Effector memory CD4-positive, alpha-beta T cell (primary cell): ENCODE data around the gene DGKQ.

Experiments used
- DNase-seq, 3 donors: peaks; one replicate each; pipeline ENCODE4 v3.0.0-alpha.2; 2020
- H3K27ac ChIP-seq: 2 replicates; pipeline ENCODE4 v1.7.0; 2013; ENCODE audit warnings: mild to moderate bottlenecking, low read length, moderate library complexity; ENCODE audit not compliant: insufficient read depth, poor library complexity, severe bottlenecking
- H3K27me3 ChIP-seq: replicated peaks from 2 replicates; pipeline ENCODE4 v1.7.0; 2013; ENCODE audit warnings: mild to moderate bottlenecking, low read length; ENCODE audit not compliant: insufficient read depth, control insufficient read depth, poor library complexity, severe bottlenecking
- H3K36me3 ChIP-seq: 2 replicates; pipeline ENCODE4 v1.7.0; 2013; ENCODE audit warnings: mild to moderate bottlenecking, low read length, moderate library complexity; ENCODE audit not compliant: control insufficient read depth, insufficient read depth
- H3K4me1 ChIP-seq: 2 replicates; pipeline ENCODE4 v1.7.0; 2013; ENCODE audit warnings: low read length, mild to moderate bottlenecking; ENCODE audit not compliant: control insufficient read depth, insufficient read depth, poor library complexity, severe bottlenecking
- H3K4me3 ChIP-seq: 2 replicates; pipeline ENCODE4 v1.7.0; 2013; ENCODE audit warnings: low read length, low read depth, mild to moderate bottlenecking; ENCODE audit not compliant: insufficient read depth, poor library complexity, severe bottlenecking
- H3K9me3 ChIP-seq: 2 replicates; pipeline ENCODE4 v1.7.0; 2013; ENCODE audit warnings: mild to moderate bottlenecking, low read length, moderate library complexity; ENCODE audit not compliant: control insufficient read depth

DGKQ gene

GRCh38 chr4:959338-960139, 13.8 kb downstream of the DGKQ start:
- no peaks in the 10 kb centered on the region for H3K4me1 ChIP-seq
- H3K9me3 ChIP-seq, result no peaks in the 10 kb centered on the region
- DNase-seq, result no peak
- no peaks in the 10 kb centered on the region for H3K27me3 ChIP-seq
- no peaks in the 10 kb centered on the region for H3K36me3 ChIP-seq
- no peak overlapping the region for H3K4me3 ChIP-seq
- no peak overlapping the region for H3K27ac ChIP-seq

GRCh38 chr4:958696-959337, 14.6 kb downstream of the DGKQ start:
- Histone ChIP-seq H3K4me1 (no peaks in the 10 kb centered on the region), H3K27ac (no peak overlapping the region), H3K4me3 (no peak overlapping the region), H3K36me3 (no peaks in the 10 kb centered on the region), H3K9me3 (no peaks in the 10 kb centered on the region), H3K27me3 (no peaks in the 10 kb centered on the region)
- no peak for DNase-seq

- no peaks in the 10 kb centered on the region for H3K36me3 ChIP-seq
- H3K27ac ChIP-seq, result no peak overlapping the region
- no peaks in the 10 kb centered on the region for H3K27me3 ChIP-seq
- DNase-seq, result no peak
- no peaks in the 10 kb centered on the region for H3K4me1 ChIP-seq
- no peak overlapping the region for H3K4me3 ChIP-seq
- H3K9me3 ChIP-seq, result no peaks in the 10 kb centered on the region
These were observed 15.1 kb downstream of the DGKQ start for GRCh38 chr4:958314-958665.

- DNase-seq, result no peak
- Histone ChIP-seq H3K4me3 (no peak overlapping the region), H3K4me1 (no peaks in the 10 kb centered on the region), H3K36me3 (no peaks in the 10 kb centered on the region), H3K27ac (no peak overlapping the region), H3K27me3 (no peaks in the 10 kb centered on the region), H3K9me3 (no peaks in the 10 kb centered on the region)
These were observed 15.6 kb downstream of the DGKQ start for GRCh38 chr4:957581-958313.

- no peak for DNase-seq
- no peak overlapping the region for H3K4me3 ChIP-seq
- no peaks in the 10 kb centered on the region for H3K27me3 ChIP-seq
- H3K9me3 ChIP-seq, result no peaks in the 10 kb centered on the region
- H3K4me1 ChIP-seq, result no peaks in the 10 kb centered on the region
- no peaks in the 10 kb centered on the region for H3K36me3 ChIP-seq
- H3K27ac ChIP-seq, result no peak overlapping the region
These were observed 16.2 kb downstream of the DGKQ start for GRCh38 chr4:957231-957580.

- Histone ChIP-seq H3K36me3 (no peaks in the 10 kb centered on the region), H3K27ac (no peak overlapping the region), H3K27me3 (no peaks in the 10 kb centered on the region), H3K4me3 (no peak overlapping the region), H3K4me1 (no peaks in the 10 kb centered on the region), H3K9me3 (no peaks in the 10 kb centered on the region)
- no peak for DNase-seq
These were observed 16.7 kb downstream of the DGKQ start for GRCh38 chr4:956531-957230.

GRCh38 chr4:955931-956381, 17.4 kb downstream of the DGKQ start:
- Histone ChIP-seq H3K4me3 (no peak overlapping the region), H3K4me1 (no peaks in the 10 kb centered on the region), H3K27me3 (no peaks in the 10 kb centered on the region), H3K9me3 (no peaks in the 10 kb centered on the region), H3K27ac (no peak overlapping the region), H3K36me3 (no peaks in the 10 kb centered on the region)
- no peak for DNase-seq

- Histone ChIP-seq H3K4me1 (no peaks in the 10 kb centered on the region), H3K27me3 (no peaks in the 10 kb centered on the region), H3K27ac (no peak overlapping the region), H3K9me3 (no peaks in the 10 kb centered on the region), H3K36me3 (no peaks in the 10 kb centered on the region), H3K4me3 (no peak overlapping the region)
- no peak for DNase-seq
These were observed 18.0 kb downstream of the DGKQ start for GRCh38 chr4:955161-955921.

- Histone ChIP-seq H3K27me3 (no peaks in the 10 kb centered on the region), H3K4me3 (no peak overlapping the region), H3K9me3 (no peaks in the 10 kb centered on the region), H3K4me1 (no peaks in the 10 kb centered on the region), H3K36me3 (no peaks in the 10 kb centered on the region), H3K27ac (no peak overlapping the region)
- DNase-seq, result no peak
These were observed 19.0 kb downstream of the DGKQ start for GRCh38 chr4:954211-955020.
